ENCODE data around the gene PAWR.
"Not testable (repeated sequence)": the region's sequence is repeated elsewhere in the genome, so short reads cannot be mapped to it uniquely, and the experiment has no call there.

PAWR gene

DNA sequence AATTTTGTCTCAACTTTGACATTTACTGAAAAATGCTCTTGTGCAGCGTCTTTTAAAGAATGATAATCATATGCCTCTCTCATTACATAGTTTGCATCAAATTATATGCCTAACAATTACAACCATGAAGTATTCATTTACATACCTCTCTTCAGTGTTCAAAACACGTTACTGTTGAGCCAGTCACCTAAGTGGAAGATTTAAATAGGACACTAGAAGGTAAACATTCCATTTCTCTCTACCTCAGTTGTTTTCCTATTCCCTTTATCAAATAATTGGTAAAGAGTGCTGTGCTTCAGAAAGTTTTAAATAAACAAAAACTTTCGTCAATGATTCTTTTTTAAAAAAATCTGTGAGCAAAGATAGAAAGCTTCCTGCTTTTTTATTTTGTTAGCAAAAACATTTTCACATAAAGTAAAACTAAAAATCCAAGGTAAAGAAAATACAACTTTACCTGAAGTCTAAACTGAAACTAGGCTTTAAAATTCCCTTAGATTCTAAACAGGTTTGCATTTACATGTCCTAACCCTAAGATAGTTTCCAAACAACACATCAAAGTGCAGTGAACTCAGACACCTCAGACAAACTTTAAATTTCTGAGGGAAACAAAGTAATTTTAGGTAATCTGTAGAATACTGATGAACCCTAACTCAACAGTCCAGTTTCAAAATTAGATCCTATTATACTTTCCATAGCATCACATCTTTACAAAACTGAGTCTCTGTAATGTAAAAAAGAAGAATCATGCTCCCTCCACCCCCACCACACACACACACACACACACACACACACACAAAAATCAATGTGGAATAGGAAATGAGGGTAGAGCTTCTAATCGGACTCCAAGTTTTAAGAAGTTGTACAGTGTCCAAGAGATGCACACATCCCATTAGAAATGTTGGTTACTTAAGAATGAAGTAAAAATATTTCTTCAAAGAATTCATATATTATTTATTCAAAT lies 46.2 kb downstream of the PAWR start:
- no peak for DNase-seq

DNA sequence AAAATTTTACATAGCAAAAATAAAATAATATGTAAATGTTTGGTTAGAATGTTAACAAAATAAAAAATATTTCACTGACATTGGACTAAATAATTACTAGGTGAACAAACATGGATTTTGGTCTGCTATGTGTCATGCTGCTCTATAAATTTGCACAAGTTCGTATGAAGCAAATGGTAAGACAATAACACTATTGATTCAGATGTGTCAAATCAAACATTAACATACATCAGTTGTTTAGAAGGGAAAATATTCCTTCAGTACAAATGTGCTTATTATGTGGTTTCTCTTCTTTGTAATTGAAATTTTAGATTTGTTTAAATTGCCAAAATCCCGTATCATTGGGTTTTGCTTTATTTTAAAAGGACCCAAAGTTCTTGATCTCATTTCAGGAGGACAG lies 46.9 kb downstream of the PAWR start:
- no peak for DNase-seq

DNA sequence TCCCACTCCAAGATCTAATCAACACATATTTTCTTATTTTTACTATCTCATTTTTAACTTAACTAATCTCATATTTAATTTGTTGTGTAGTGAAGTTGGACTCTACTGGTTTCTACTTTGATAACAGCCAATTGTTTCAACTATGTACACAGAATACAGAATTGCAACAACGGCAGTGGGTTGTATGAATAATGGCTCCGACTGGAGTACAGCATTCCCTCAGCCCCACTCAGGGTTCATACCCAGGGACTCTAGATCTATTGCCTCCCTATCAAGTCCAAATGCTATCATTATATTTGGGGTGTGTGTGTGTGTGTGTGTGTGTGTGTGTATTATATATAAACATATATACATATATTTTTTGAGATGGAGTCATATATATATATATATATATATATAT lies 52.3 kb downstream of the PAWR start:
- no peak for DNase-seq

DNA sequence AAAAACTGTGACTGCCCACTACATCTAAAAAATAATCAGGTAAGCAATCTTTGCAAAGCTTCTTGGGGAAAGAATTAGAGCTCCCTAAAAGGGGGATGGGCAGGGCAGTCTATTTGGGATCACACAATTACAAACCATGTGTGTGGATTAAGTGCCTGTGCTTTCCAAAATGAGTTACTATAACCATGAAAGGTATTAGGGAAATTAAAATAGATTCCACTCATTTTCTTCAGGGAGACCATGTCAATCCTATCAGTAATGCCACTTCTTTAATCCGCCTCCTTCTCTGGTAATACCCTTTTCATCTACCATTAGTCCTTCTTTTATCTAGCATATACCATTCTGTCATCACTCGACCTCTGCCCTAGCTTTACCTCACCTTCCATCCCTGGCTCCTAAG lies 53.7 kb downstream of the PAWR start:
- no peak for DNase-seq

DNA sequence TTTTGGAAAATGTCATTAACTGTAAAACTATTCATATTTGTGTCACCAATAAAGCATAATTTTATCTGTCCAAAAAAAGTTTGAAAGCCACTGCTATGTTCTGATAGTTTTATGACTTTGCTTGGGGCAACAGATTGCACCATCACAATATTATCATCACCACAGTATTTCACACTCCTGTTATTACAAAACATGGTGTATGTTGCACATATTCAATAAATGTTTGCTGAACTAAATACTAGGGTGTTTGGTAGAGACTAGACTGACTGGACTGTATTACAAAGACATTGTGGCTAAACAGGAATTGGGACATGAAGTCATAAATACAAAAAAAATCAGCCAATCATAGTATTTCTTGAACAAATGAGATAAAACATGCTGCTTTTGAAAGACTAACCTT lies 55.1 kb downstream of the PAWR start:
- DNase-seq = no peak

DNA sequence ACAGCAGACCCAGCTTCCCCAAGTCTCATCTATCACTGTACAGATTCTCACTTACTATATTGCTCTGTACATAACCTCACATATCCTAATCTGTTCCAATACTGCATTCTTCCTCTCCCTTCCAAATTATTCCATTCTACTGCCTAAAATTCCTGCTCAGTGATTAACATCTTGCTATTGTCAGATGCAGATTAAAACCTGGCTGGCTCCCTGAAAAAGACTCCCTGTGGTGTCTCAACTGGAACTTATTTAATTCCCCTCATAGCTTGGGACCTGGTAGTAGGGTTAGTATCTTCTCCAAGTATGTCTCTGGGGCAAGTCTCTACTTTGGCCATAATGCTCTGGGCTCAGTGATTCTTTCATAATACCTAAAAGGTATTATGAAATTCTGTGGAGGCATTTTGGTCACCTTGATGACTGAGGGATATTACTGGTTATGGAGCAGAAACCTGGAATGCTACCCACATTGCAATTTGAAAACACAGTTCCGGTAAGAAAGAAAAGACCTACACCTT lies 55.8 kb downstream of the PAWR start:
- no peak for DNase-seq

DNA sequence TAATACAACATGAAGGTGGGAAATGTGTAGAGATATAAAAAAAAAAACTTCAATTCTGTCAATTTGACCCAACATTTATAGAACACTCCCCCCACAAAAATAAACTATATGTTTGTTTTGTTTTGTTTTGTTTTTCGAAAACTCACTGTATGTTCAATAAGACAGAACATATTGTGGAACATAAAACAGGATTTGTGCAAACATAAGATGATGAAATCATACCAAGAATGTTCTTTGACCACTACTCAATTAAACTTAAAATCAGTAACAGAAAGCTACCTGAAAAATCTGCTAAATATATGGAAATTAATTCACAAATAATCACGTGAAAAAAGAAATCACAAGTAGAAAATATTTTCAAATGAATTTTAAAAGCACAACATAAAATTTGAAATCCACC lies 61.2 kb downstream of the PAWR start:
- no peak for DNase-seq

DNA sequence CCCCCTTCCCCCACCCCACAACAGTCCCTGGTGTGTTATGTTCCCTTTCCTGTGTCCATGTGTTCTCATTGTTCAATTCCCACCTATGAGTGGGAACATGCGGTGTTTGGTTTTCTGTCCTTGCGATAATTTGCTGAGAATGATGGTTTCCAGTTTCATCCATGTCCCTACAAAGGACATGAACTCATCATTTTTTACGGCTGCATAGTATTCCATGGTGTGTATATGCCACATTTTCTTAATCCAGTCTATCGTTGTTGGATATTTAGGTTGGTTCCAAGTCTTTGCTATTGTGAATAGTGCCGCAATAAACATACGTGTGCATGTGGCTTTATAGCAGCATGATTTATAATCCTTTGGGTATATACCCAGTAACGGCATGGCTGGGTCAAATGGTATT lies 64.0 kb downstream of the PAWR start:
- DNase-seq = not testable (repeated sequence)

DNA sequence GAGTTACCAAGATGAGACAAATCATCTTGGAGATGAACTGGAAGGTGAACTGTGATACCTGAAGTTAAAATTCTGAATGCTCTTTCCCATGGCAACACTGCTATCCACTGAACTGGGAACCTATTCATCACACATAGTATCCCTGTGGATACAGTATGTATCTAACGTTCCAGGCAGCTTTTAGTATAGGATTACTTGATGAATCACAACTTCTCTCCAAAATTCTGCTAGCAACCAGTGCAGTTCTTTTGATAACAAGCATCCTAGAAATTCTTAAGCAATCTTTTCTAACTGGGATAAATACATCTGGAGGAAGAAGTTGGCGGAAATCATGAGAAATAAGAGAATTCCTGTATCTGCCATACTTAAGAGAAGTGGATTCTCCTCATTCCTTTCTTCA lies 66.4 kb downstream of the PAWR start:
- no peak for DNase-seq

DNA sequence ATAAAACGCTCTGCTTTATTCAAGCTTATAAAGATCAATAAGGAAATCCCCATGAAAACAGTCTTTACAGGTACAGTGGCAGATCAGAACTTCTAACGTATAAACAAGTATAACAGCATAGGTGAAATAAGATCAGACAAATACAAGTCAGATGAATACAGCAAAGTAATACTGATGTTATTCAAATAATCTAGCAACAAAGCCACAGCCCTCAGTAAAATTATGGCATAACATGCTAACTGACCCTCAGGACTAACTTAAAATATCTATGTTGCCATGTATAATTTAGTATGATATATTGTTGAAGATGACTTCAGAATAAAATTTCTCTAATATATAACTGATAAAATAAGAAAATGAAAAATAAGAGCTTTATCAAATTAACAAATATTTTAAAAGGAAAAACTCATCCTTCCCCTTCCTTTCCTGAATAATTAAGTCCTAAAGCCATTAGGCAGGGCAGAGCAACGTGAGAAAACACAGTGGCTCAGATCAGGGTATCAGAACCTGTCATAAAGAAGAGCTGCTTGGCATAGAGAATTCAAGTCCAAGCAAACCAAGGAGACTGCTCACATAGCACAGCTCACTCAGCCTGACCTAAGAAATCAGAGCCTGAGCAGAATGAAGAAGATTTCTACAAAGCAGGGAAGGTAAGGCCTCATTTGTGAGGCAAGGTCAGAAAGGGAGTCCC lies 70.7 kb downstream of the PAWR start:
- no peak for DNase-seq

DNA sequence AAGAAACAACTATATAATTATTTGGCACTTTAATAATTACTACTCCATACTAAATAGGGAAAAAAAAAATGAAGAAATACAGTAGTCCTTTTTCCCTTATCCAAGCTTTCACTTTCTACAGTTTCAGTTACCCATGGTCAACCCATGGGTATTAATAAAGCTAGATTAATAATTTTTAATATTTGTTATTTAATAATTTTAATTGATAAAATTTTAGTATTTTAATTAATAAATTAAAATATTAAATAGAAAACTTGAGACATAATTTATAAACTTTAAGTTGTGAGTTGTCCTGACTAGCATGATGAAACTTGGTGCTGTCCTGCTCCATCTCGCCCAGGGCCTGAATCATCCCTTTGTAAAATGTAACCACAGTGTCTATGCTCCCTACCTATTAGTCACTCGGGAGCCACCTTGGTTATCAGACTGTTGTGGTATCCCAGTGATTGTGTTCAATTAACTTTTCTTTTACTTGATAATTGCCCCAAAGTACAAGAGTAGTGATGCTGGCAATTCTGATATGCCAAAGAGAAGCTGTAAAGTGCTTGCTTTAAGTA lies 71.8 kb downstream of the PAWR start:
- no peak for DNase-seq

DNA sequence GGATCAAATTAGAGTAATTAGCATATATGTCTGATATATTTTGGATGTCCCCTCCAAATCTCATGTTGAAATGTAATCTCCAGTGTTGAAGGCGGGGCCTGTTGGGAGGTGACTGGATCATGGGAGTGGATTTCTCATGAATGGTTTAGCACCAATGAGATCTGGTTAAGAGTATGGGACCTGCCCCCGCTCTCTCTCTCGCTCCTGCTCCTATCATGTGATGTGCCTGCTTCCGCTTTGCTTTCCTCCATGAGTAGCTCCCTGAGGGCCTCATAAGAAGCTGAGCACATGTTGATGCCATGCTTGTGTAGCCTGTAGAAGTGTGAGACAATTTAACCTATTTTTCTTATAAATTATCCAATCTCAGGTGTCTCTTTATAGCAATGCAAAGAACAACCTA lies 73.1 kb downstream of the PAWR start:
- no peak for DNase-seq

DNA sequence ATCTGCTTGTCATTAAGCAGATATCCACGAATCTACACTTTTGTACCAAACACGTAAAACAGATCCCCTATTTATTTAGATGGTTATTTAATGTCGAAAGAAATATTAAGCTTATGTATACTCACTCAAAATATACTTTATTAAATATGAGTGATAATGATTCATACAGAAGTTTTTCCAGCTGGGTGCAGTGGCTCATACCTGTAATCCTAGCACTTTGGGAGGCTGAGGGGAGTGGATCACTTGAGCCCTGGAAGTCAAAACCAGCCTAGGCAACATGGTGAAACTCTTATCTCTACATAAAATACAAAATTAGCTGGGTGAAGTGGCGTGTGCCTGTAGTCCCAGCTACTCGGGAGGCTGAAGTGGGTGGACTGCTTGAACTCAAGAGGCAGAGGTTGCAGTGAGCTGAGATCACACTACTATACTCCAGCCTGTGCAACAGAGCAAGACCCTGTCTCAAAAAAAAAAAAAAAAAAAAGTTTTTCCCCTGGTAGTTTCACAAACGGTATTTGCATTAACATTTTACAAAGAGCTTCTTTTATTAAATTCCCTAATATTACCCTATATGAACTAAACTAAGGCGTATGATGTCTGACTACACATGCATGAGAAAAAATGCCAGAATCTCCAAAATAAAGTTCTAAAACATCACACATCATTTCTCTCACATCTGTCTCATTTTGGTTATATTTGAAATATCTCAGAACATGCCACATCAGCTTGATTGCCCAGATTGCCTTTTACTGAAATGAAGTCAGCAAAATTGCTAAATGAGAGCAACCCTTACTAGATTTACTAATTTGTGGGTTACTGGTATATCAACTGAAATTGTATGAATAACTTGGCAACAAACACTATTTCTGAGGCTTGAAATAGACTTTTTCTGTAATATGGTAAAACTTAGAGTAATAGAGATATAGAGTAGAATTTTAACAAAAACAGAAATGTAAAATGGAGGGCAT lies 74.9 kb downstream of the PAWR start:
- no peak for DNase-seq

DNA sequence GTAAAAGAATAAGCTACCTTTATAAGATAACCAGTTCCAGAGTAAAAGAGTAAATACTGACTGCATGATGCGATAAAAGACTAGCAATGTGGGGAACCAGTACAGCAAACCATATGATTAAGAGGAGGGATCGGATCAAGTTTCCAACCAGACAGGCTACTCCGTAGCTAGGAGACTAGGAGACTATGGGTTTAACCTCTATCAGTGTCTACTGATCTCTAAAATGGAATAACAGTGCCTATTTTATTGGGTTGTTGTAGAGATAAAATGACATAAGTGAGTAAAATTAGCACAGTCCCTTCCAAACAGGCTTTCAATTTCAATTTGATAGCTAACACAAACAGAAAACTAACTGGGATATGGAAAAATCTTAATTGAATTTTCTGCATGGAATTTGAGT lies 76.0 kb downstream of the PAWR start:
- DNase-seq = no peak

DNA sequence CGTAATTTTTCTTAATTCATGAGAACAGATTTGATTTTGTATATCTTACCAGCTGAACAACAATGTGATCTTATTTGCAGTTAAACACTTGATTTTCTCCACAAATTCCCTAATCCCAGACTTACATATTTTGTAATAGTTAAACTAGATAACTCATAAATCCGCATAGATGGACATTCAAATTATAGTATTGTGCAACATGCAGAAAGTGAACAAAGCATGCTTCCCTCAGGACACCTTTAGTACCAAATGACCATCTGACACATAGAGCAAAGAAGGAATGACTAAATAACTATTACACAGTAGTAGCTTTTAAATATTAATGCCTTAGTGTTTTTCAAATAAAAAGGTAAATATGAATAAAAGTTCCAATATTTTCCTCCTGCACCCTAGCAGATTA lies 88.9 kb downstream of the PAWR start:
- no peak for DNase-seq

DNA sequence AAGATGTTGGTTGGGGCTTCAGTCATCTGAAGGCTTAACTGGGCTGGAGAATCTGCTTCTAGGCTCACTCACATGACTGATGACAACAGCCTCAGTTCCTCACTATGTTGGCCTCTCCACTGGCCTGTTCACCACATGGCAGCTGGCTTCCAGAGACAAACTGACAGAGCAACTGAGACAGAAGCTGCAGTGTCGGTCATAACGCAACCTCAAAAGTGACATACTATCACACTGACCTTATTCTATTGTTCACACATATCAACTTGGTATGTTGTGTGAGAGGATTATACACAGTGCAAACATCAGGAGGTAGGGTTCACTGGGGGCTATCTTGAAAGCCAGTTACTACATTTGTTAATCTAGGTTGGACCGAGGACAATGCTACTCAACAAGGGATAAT lies 92.9 kb downstream of the PAWR start:
- DNase-seq = no peak

DNA sequence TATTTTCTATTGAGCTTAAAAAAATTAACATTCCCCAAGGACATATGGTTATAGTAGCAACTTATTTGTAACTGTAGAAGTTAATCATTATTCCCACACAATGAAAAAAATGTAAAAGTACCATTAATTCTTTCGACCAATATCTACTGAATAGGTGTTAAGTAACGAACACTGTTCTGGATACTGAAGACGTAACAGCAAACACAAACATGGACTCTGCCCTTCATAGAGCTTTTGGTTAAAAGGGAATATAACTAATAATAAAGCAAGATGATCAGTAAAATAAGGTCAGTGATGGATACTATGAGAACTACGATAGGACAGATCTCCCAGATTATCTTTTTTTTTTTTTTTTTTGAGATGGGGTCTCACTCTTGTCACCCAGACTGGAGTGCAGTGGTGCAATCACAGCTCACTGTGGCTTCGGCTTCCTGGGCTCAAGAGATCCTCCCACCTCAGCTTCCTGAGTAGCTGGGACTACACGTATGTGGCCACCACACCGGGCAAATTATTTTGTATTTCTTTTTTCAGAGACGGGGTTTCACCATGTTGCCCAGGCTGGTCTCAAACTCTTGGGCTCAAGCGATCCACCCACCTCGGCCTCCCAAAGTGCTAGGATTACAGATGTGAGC lies 93.9 kb downstream of the PAWR start:
- DNase-seq = no peak

DNA sequence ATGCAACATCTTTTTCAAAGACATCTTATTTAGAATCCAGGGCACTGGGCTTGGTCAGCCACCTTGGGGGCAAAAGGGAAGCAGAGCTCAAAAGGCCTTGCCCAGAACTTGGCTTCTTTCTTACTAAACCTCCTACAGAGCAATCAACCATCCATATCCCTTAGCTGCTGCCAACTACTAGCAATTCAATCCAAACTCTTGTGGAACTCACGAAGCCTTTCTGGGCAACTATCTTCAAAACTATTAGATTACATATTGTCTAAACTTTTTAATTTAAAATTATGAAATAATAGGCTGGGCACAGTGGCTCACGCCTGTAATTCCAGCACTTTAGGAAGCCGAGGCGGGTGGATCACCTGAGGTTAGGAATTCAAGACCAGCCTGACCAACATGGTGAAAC lies 95.5 kb downstream of the PAWR start:
- DNase-seq = no peak

DNA sequence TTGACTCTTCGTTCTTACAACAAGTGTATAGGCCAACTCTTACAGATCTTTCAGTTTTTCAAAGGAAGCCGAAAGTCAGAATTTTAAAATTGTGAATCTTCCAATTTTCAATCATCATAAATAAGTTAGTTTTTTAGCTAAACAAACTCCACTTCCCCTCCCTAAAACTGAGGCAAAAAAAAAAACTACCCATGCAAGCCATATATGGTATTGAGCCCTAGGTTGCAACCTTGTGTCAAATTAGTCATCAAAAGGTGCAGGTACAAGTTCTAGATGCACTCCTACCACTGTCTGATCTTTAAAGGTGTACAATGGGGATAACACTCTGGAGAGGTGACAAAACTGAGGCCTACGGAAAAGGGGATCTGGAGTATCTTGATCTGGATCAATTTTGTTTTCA lies 97.9 kb downstream of the PAWR start:
- DNase-seq = no peak

DNA sequence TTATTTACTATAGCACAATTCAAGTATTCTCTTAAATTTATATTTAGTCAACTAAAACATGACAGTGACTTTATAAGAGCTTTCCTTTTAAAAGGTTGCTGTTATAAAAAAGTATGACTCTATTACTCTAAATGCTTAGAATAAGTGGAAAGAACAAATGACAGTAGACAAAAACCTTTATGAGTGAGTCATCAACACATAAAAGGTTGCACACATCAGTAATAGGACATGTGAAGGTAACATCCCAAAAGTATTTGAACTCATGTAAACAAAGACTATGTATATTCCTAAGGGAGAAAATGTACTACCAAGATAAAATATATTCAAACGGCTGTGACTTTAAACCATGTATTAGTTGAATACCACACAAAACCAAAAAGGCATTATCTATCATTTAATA lies 98.8 kb downstream of the PAWR start:
- DNase-seq = no peak

DNA sequence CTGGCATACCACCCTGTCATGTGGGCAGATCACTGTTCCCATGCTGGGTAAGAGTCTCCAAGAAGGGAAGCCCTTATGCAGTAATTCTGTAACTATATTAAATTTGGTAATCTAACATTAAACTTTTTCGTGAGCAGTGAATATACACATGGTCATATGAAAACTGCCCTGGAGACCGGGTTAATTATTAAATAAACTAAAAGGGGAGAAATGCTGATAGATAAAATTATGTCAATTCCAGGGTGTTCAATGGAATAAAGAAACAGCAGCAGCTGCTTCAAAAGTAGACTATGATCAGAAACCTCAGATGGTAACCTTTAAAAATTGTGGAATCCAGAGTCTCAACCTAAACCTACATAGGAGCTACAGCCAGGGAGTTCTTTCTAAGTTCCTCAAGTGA lies 100.0 kb downstream of the PAWR start:
- DNase-seq = no peak

DNA sequence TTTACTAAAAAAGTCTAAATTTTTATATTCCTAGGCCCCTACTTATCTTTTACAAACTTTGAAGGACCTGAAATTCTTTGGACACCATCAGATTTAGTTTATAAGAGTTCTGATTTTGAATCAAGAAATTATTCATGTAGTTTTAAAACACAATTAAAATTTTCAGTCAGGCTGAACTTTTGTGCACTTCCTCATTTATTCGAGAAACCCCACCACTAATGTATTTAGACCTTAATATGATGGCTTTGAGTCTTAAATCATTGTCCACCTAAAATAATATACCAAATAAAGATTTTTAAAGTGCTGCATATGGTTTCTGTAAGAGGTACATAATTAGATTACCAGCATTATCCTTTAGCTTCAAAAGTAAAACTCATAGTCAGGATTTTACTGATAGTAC lies 103.4 kb downstream of the PAWR start:
- no peak for DNase-seq
